Tibial nerve (tissue), 4 donors: Measurements from ENCODE around the gene WDHD1. TPM values are rescaled to one million over a fixed set of nuclear protein-coding genes. Genes with fewer than 3 reads are reported as not detected.
A peak's percentile ranks its signal among the peaks of the same experiment; 100 is the strongest.

Source experiments
- DNase-seq, 2 donors: peaks; one replicate each; pipeline ENCODE4 v3.0.0-alpha.2; 2019; ENCODE audit warnings: low spot score in 2 of 2
- H3K27ac ChIP-seq, 4 donors: fragments of 200-600 bp; sonication (generic) in 3 of 4; one replicate each; pipeline ENCODE4 v1.5.1; 2017 to 2019; ENCODE audit warnings: mild to moderate bottlenecking in 1 of 4
- H3K27me3 ChIP-seq, 2 donors: fragments of 200-600 bp; sonication (generic) in 1 of 2; one replicate each; pipeline versions ENCODE4 v1.5.1 to v1.6.0; 2017 to 2019
- H3K36me3 ChIP-seq, 3 donors: fragments of 200-600 bp; sonication (generic); one replicate each; pipeline ENCODE4 v1.5.1; 2018 to 2019
- H3K4me1 ChIP-seq, 4 donors: fragments of 200-600 bp; sonication (generic) in 3 of 4; one replicate each; pipeline ENCODE4 v1.5.1; 2017 to 2019
- H3K4me3 ChIP-seq, 4 donors: fragments of 200-600 bp; sonication (generic) in 3 of 4; one replicate each; pipeline ENCODE4 v1.5.1; 2017 to 2019; ENCODE audit warnings: mild to moderate bottlenecking in 1 of 4, moderate library complexity in 1 of 4
- H3K9me3 ChIP-seq, 4 donors: fragments of 200-600 bp; sonication (generic) in 3 of 4; one replicate each; pipeline ENCODE4 v1.5.1; 2017 to 2019
- EP300 ChIP-seq, 2 donors: sonication (generic); formaldehyde crosslinking; IDR thresholded peaks; one replicate each; pipeline ENCODE4 v1.6.1; 2017; ENCODE audit warnings: antibody characterized with exemption in 2 of 2, mild to moderate bottlenecking in 1 of 2
- POLR2A ChIP-seq, 2 donors: fragments of 450-650 bp; IDR thresholded peaks; one replicate each; pipeline ENCODE4 v1.6.1; 2017; ENCODE audit warnings: antibody characterized with exemption in 2 of 2, mild to moderate bottlenecking in 2 of 2, moderate library complexity in 2 of 2
- WGBS, 2 donors: methylation state at CpG; one replicate each; pipeline ENCODE4 v1.1.5; 2018; 5-methylcytosine and 5-hydroxymethylcytosine counted together
- total RNA-seq, 4 donors: library from RNA; depleted of rRNA; stranded (reverse); fragments of >200 nt; gene quantifications; one replicate each; pipeline ENCODE4 v1.1.0, GENCODE V29; 2016
- TF ChIP-seq, protein P1 (sequence below), 5 experiments: fragments of 200-600 bp in 3 of 5; fragments of 450-650 bp in 2 of 5; sonication (generic) in 3 of 5; IDR thresholded peaks; one replicate each; pipeline ENCODE4 v1.5.1; 2016 to 2019; ENCODE audit warnings: antibody characterized with exemption in 5 of 5, mild to moderate bottlenecking in 3 of 5, moderate library complexity in 2 of 5

Gene WDHD1
- total RNA-seq, 4 donors from 2014 or later = 1.2 to 3.1 (median 1.9) TPM

DNA sequence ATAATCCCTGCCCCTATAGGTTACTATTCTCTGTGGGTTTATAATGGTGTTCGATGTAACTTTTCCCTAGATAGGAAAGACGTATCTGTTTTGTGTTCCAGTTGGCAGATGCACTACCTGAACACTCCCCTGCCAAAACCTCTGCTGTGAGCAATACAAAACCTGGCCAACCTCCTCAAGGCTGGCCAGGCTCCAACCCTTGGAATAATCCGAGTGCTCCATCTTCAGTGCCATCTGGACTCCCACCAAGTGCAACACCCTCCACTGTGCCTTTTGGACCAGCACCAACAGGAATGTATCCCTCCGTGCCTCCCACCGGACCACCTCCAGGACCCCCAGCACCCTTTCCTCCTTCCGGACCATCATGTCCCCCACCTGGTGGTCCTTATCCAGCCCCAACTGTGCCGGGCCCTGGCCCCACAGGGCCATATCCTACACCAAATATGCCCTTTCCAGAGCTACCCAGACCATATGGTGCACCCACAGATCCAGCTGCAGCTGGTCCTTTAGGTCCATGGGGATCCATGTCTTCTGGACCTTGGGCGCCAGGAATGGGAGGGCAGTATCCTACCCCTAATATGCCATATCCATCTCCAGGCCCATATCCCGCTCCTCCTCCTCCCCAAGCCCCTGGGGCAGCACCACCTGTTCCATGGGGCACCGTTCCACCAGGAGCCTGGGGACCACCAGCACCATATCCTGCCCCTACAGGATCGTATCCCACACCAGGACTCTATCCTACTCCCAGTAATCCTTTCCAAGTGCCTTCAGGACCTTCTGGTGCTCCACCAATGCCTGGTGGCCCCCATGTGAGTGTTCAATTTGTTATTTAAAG lies 35.8 kb upstream of the WDHD1 start:
- 72 to 80% methylated on average over 11 of the region's 11 CpGs for WGBS, 2 donors
- no peaks in the 10 kb centered on the region for H3K9me3 ChIP-seq
- peaks cover 0 to 44% (median 3%) of the 10 kb centered on the region in 4 donors for H3K4me1 ChIP-seq
- H3K4me3 ChIP-seq = no peak overlapping the region
- no peaks in the 10 kb centered on the region for H3K27me3 ChIP-seq
- no peak for TF ChIP-seq POLR2A (IDR thresholded peaks at IDR 0.05)
- TF ChIP-seq EP300 (IDR thresholded peaks at IDR 0.05) = no peak
- DNase-seq = no peak
- peaks cover 0 to 50% (median 7%) of the 10 kb centered on the region in 3 donors for H3K36me3 ChIP-seq
- peak overlapping the region in 1 of 4 donors; percentile 42 for H3K27ac ChIP-seq

DNA sequence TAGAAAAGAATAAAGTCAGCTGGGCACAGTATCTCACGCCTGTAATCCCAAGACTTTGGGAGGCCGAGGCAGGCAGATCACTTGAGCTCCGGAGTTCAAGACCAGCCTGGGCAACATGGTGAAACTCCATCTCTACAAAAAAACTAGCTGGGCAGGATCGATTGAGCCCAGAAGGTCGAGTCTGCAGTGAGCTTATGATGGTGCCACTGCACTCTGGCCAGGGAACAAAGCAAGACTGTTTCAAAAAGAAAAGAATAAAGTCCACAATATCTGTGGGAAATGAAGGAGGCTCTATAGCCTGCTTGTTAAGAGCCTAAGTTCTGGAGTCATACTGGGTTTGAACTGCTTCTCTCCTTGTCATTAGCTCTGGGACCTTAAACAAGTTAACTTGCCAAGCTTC lies 32.4 kb upstream of the WDHD1 start:
- Histone ChIP-seq H3K27ac (no peak overlapping the region), H3K36me3 (peaks cover 0 to 38% (median 7%) of the 10 kb centered on the region in 3 donors), H3K4me1 (peaks cover 0 to 50% (median 3%) of the 10 kb centered on the region in 4 donors), H3K4me3 (no peak overlapping the region), H3K9me3 (no peaks in the 10 kb centered on the region), H3K27me3 (no peaks in the 10 kb centered on the region)
- TF ChIP-seq POLR2A (IDR thresholded peaks at IDR 0.05) (no peak), EP300 (IDR thresholded peaks at IDR 0.05) (no peak)
- TF ChIP-seq, protein P1, sequence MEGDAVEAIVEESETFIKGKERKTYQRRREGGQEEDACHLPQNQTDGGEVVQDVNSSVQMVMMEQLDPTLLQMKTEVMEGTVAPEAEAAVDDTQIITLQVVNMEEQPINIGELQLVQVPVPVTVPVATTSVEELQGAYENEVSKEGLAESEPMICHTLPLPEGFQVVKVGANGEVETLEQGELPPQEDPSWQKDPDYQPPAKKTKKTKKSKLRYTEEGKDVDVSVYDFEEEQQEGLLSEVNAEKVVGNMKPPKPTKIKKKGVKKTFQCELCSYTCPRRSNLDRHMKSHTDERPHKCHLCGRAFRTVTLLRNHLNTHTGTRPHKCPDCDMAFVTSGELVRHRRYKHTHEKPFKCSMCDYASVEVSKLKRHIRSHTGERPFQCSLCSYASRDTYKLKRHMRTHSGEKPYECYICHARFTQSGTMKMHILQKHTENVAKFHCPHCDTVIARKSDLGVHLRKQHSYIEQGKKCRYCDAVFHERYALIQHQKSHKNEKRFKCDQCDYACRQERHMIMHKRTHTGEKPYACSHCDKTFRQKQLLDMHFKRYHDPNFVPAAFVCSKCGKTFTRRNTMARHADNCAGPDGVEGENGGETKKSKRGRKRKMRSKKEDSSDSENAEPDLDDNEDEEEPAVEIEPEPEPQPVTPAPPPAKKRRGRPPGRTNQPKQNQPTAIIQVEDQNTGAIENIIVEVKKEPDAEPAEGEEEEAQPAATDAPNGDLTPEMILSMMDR (IDR thresholded peaks at IDR 0.05) = no peak
- DNase-seq = no peak
- 73 to 78% methylated on average over 5 of the region's 5 CpGs for WGBS, 2 donors

DNA sequence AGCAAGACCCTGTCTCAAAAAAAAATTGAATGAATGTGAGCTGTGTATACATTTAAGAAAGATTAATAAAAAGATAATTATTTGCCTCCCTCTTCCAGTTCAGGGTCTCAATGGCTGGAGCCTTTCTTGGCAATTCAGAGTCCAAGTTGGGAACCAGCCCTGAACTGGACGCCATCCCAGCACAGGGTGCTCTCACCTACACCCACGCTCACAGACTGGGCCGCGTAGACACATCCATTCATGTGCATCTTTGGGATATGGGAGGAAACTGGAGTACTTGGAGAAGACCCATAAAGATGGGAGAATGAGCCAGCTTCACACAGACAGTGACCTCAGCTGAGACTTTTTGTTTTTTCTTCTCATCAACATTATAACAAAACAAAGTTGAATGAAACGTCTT lies 31.0 kb upstream of the WDHD1 start:
- 70 to 85% methylated on average over 5 of the region's 5 CpGs for WGBS, 2 donors
- Histone ChIP-seq H3K9me3 (no peaks in the 10 kb centered on the region), H3K4me1 (peaks cover 0 to 61% (median 9%) of the 10 kb centered on the region in 4 donors), H3K27me3 (no peaks in the 10 kb centered on the region), H3K4me3 (no peak overlapping the region), H3K36me3 (peaks cover 0 to 24% (median 2%) of the 10 kb centered on the region in 3 donors), H3K27ac (no peak overlapping the region)
- no peak for DNase-seq
- TF ChIP-seq, protein P1 (IDR thresholded peaks at IDR 0.05) = no peak
- no peak for TF ChIP-seq POLR2A (IDR thresholded peaks at IDR 0.05)
- TF ChIP-seq EP300 (IDR thresholded peaks at IDR 0.05) = no peak

DNA sequence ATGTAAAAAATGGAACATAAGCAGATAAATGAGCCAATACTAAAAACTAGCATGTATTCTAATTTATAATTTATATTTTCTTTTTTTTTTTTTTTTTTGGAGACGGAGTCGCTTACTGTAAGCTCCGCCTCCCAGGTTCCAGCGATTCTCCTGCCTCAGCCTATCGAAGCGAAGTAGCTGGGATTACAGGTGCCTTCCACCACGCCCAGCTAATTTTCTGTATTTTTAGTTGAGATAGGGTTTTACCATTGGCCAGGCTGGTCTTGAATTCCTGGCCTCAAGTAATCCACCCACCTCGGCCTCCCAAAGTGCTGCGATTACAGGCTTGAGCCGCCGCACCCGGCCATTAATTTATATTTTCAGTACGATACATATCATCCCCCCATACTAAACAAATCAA lies 27.2 kb upstream of the WDHD1 start:
- no peak for DNase-seq
- Histone ChIP-seq H3K27me3 (no peaks in the 10 kb centered on the region), H3K9me3 (no peaks in the 10 kb centered on the region), H3K36me3 (peaks cover 0 to 17% (median 0%) of the 10 kb centered on the region in 3 donors), H3K4me3 (no peak overlapping the region), H3K4me1 (peaks cover 0 to 53% (median 14%) of the 10 kb centered on the region in 4 donors), H3K27ac (no peak overlapping the region)
- TF ChIP-seq POLR2A (IDR thresholded peaks at IDR 0.05) (no peak), EP300 (IDR thresholded peaks at IDR 0.05) (no peak)
- TF ChIP-seq, protein P1 (IDR thresholded peaks at IDR 0.05) = no peak
- WGBS, 2 donors = 97 to 99% methylated on average over 13 of the region's 13 CpGs

DNA sequence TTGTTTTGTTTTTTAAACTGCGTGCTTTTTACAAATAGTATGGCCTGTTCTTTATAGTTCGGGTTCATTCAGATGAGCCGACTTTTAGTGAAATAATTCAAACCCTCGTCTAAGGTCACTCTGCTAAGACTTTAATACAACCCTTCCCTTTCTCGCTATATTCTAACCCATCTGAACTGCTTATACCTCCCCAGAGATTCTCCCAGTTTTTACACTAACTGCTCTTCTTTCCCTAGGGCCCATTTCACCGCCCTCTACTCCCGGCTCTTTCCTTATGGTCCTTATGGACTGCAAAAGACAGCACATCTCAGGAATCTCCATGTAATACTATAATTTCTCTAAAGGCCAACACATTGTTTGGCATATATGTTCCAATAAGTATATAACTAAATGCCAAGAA lies 26.6 kb upstream of the WDHD1 start:
- DNase-seq = no peak
- no peaks in the 10 kb centered on the region for H3K27me3 ChIP-seq
- TF ChIP-seq, protein P1 (IDR thresholded peaks at IDR 0.05) = no peak
- TF ChIP-seq EP300 (IDR thresholded peaks at IDR 0.05) (no peak), POLR2A (IDR thresholded peaks at IDR 0.05) (no peak)
- H3K36me3 ChIP-seq = peaks cover 0 to 17% (median 0%) of the 10 kb centered on the region in 3 donors
- H3K4me3 ChIP-seq = no peak overlapping the region
- H3K27ac ChIP-seq = peak overlapping the region in 1 of 4 donors; percentile 98
- WGBS, 2 donors = 69 to 72% methylated on average over 7 of the region's 7 CpGs
- no peaks in the 10 kb centered on the region for H3K9me3 ChIP-seq
- peaks cover 0 to 53% (median 14%) of the 10 kb centered on the region in 4 donors for H3K4me1 ChIP-seq
